A673 (cell line): Measurements from ENCODE around the gene TPM4. TPM values are rescaled to one million over a fixed set of nuclear protein-coding genes. Genes with fewer than 3 reads are reported as not detected.

Experiments used
- BruUV-seq: library from RNA; stranded (reverse); fragments of 400-500 nt; replicated peaks from 2 replicates; lab custom pipeline; 2021; lab: Mats Ljungman, UMichigan
- CTCF ChIA-PET: fragments of 300-600 bp; sonication (Branson Sonifier 250); formaldehyde crosslinking; loops from one replicate; lab custom pipeline; 2022; ENCODE audit warnings: antibody characterized with exemption; lab: Charles Lee
- POLR2A ChIA-PET: fragments of 300-600 bp; sonication (Branson Sonifier 250); formaldehyde crosslinking; loops from one replicate; lab custom pipeline; 2022; ENCODE audit warnings: antibody characterized with exemption; ENCODE audit not compliant: low non-redundant PET; lab: Charles Lee
- DNase-seq: peaks from one replicate; pipeline ENCODE4 v3.0.0-alpha.2; 2015; ENCODE audit warnings: low spot score
- H3K27ac ChIP-seq: fragments of 200-600 bp; sonication (generic); 2 replicates; pipeline ENCODE4 v1.5.1; 2016; ENCODE audit warnings: mixed run types, low read depth, mild to moderate bottlenecking, mixed read lengths, antibody characterized with exemption, low read length; ENCODE audit not compliant: poor library complexity, severe bottlenecking
- H3K27me3 ChIP-seq: fragments of 200-600 bp; sonication (generic); replicated peaks from 2 replicates; pipeline ENCODE4 v1.6.1; 2017; ENCODE audit warnings: mixed run types, low read depth, mild to moderate bottlenecking, mixed read lengths, antibody characterized with exemption, low read length; ENCODE audit not compliant: insufficient read depth, poor library complexity
- H3K36me3 ChIP-seq: fragments of 200-600 bp; sonication (generic); 2 replicates; pipeline ENCODE4 v1.6.1; 2016; ENCODE audit warnings: mixed run types, mild to moderate bottlenecking, mixed read lengths, antibody characterized with exemption, low read length; ENCODE audit not compliant: insufficient read depth, poor library complexity, severe bottlenecking
- H3K4me1 ChIP-seq: fragments of 200-600 bp; sonication (generic); 2 replicates; pipeline ENCODE4 v1.6.1; 2017; ENCODE audit warnings: mixed run types, mild to moderate bottlenecking, mixed read lengths, antibody characterized with exemption, low read length; ENCODE audit not compliant: insufficient read depth, poor library complexity, severe bottlenecking
- H3K4me3 ChIP-seq: fragments of 200-600 bp; sonication (generic); 2 replicates; pipeline ENCODE4 v1.5.1; 2016; ENCODE audit warnings: low read depth, mixed run types, mild to moderate bottlenecking, mixed read lengths, low read length; ENCODE audit not compliant: poor library complexity, severe bottlenecking
- H3K9me3 ChIP-seq: fragments of 200-600 bp; sonication (generic); 2 replicates; pipeline ENCODE4 v1.6.1; 2016; ENCODE audit warnings: mixed run types, low read depth, mild to moderate bottlenecking, mixed read lengths, antibody characterized with exemption, low read length; ENCODE audit not compliant: poor library complexity, severe bottlenecking
- EZH2 ChIP-seq: fragments of 200-600 bp; sonication (generic); IDR thresholded peaks from 2 replicates; pipeline ENCODE4 v1.6.1; 2017; ENCODE audit warnings: borderline replicate concordance, low read depth, mild to moderate bottlenecking, mixed read lengths, antibody characterized with exemption, low read length; ENCODE audit not compliant: poor library complexity, severe bottlenecking
- intact Hi-C: fragments of 100-400 bp; cut with micrococcal nuclease; formaldehyde crosslinking; loops from one replicate; pipeline ENCODE4 v1.10.0; 2022; ENCODE audit not compliant: unreplicated experiment
- total RNA-seq: library from RNA; stranded (reverse); gene quantifications from 2 replicates; pipeline ENCODE4 v1.2.3, GENCODE V29; 2021
- TF ChIP-seq, protein P1 (sequence below): fragments of 300-800, 200-600 bp; sonication (generic); conservative IDR thresholded peaks from 2 replicates; pipeline ENCODE4 v1.5.1; 2017; ENCODE audit warnings: low read depth, mild to moderate bottlenecking, antibody characterized with exemption, low read length, moderate library complexity, mixed read lengths

Gene TPM4
- total RNA-seq, 1 experiment from 2014 or later = 476 TPM

DNA sequence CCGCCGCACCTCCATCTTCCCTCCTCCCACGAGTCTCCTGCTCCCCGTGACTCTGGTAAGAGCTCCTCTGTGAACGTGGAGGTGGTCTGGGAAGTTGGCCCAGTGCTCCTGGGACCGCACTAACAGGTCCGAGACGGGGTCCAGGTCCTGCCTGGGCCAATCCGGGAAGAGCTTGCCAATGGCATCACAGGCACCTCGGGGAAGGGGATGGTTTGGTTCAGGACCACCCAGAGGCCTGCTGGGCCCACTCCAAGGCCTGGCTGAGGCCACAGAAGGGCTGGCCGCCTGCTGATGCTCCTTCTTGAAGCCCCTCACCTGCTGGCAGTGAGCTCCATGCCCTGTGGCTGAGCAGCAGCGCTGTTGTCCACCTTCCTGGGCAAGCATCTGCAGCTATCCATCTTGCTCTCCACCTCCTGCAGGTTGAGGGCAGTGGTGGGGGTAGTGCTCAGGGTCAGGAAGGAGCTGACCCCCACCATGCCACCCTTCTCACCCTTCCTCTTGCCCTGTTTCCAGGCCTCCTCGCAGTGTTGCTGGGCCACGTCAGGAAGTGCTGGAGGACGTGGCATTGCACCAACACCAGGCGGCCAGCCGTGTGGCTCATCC lies 41.2 kb upstream of the TPM4 start:
- Histone ChIP-seq H3K4me1 (no peaks in the 10 kb centered on the region), H3K27me3 (no peaks in the 10 kb centered on the region), H3K9me3 (no peaks in the 10 kb centered on the region), H3K27ac (no peak overlapping the region), H3K36me3 (no peaks in the 10 kb centered on the region), H3K4me3 (no peak overlapping the region)
- intact Hi-C loops = no loop called here
- DNase-seq = no peak
- CTCF ChIA-PET = interaction anchor here (0.6 kb wide), 1 partner anchor 45 kb away, joined by 3 read pairs; no protein-coding TSS in a partner anchor
- no TSS peak for BruUV-seq
- TF ChIP-seq EZH2 = no peak
- TF ChIP-seq, protein P1, sequence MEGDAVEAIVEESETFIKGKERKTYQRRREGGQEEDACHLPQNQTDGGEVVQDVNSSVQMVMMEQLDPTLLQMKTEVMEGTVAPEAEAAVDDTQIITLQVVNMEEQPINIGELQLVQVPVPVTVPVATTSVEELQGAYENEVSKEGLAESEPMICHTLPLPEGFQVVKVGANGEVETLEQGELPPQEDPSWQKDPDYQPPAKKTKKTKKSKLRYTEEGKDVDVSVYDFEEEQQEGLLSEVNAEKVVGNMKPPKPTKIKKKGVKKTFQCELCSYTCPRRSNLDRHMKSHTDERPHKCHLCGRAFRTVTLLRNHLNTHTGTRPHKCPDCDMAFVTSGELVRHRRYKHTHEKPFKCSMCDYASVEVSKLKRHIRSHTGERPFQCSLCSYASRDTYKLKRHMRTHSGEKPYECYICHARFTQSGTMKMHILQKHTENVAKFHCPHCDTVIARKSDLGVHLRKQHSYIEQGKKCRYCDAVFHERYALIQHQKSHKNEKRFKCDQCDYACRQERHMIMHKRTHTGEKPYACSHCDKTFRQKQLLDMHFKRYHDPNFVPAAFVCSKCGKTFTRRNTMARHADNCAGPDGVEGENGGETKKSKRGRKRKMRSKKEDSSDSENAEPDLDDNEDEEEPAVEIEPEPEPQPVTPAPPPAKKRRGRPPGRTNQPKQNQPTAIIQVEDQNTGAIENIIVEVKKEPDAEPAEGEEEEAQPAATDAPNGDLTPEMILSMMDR = no peak
- POLR2A ChIA-PET = no interaction called here

DNA sequence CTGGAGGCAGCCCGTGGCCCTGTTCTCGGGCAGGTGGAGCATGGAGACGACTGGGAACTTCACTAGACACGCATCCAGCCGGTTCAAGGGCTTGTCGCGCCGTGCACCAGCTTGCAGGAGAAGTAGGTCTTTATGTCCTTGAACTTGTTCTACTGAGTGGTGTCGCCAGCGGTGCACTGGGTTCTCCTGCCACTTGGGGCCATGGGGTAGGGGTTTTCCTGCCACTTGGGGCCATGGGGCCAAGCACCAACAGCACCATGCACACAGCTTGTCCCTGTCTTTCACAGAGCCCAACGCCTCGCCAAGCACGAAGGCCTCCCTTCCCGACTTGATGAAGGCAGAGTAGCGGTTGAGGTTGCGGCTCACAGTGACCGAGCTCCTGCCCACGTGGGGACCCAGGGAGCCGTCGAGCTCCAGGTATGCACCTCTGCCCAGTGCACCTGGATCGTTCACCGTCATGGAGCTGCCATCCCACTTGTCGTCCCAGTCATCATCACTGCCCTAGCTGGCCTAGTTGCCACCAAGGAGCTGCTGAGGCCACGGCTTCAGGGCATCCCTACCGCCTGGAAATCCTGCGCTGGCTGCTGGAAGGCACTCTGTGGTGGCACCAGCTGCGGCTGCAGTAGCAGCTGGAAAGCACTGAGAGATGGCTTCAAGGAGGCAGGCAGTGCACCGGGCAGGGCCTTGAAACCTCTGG lies 40.5 kb upstream of the TPM4 start:
- CTCF ChIA-PET = interaction anchor here (0.6 kb wide), 1 partner anchor 44 kb away, joined by 3 read pairs; no protein-coding TSS in a partner anchor
- H3K4me1 ChIP-seq = no peaks in the 10 kb centered on the region
- H3K4me3 ChIP-seq = no peak overlapping the region
- no peak overlapping the region for H3K27ac ChIP-seq
- DNase-seq = no peak
- intact Hi-C loops = no loop called here
- TF ChIP-seq, protein P1 = no peak
- no peak for TF ChIP-seq EZH2
- POLR2A ChIA-PET = no interaction called here
- H3K9me3 ChIP-seq = no peaks in the 10 kb centered on the region
- no peaks in the 10 kb centered on the region for H3K27me3 ChIP-seq
- no peaks in the 10 kb centered on the region for H3K36me3 ChIP-seq
- BruUV-seq = no TSS peak

DNA sequence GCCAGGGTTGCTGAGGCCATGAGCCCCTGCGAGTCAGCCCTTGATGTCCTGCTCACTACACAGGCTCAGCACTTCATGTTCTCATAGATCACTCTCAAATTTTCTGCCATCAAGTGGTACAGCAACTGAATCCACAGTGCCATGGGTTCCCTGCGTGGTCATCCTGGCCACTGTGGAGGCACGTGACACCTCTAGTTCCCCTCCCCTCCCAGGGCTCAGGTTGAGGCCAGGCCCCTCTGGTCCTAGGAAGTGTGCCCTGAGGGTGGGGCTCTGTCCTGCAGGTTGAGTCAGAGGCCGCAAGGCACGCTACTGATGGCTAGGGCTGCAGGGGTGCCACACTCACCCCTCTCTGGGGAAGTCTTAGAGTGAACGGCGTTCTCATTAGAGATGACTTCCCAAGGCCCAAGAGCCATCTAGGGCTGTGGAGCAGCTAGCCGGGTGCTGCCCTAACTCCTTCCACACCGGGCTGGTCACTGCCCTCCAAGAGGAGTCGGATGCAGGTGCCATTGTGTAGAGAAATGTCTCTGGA lies 39.8 kb upstream of the TPM4 start:
- Histone ChIP-seq H3K4me1 (no peaks in the 10 kb centered on the region), H3K27ac (no peak overlapping the region), H3K4me3 (no peak overlapping the region), H3K27me3 (no peaks in the 10 kb centered on the region), H3K36me3 (no peaks in the 10 kb centered on the region), H3K9me3 (no peaks in the 10 kb centered on the region)
- TF ChIP-seq, protein P1 = no peak
- no peak for TF ChIP-seq EZH2
- ChIA-PET POLR2A (no interaction called here), CTCF (no interaction called here)
- no peak for DNase-seq
- intact Hi-C loops = no loop called here
- BruUV-seq = no TSS peak
